Endothelial cell of umbilical vein (primary cell): ENCODE results near the gene GGT5.

Source experiments
- CTCF ChIP-seq, 2 donors: IDR thresholded peaks; 1 replicate in 1 of 2; 2 replicates in 1 of 2; pipeline ENCODE4 v1.5.1; 2011; ENCODE audit warnings: low read length in 2 of 2, mild to moderate bottlenecking in 2 of 2, moderate library complexity in 2 of 2, control low read depth in 1 of 2, inconsistent platforms in 1 of 2, low read depth in 1 of 2; ENCODE audit not compliant: insufficient read depth in 1 of 2; ENCODE audit errors: extremely low read depth in 1 of 2
- EZH2 ChIP-seq: IDR thresholded peaks from 2 replicates; pipeline ENCODE4 v1.6.1; 2012; ENCODE audit warnings: borderline replicate concordance, low read depth, mild to moderate bottlenecking, moderate library complexity, low read length, inconsistent platforms; ENCODE audit not compliant: severe bottlenecking
- FOS ChIP-seq: IDR thresholded peaks from 2 replicates; pipeline ENCODE4 v1.6.1; 2011; ENCODE audit warnings: mild to moderate bottlenecking, low read length, moderate library complexity, borderline replicate concordance; ENCODE audit not compliant: insufficient read depth
- GATA2 ChIP-seq: IDR thresholded peaks from 2 replicates; pipeline ENCODE4 v1.7.0; 2011; ENCODE audit warnings: low read depth, mild to moderate bottlenecking, moderate library complexity, mixed read lengths, low read length; ENCODE audit not compliant: insufficient read length, insufficient read depth
- JUN ChIP-seq: IDR thresholded peaks from 2 replicates; pipeline ENCODE4 v1.6.1; 2011; ENCODE audit warnings: borderline replicate concordance, low read depth; ENCODE audit not compliant: insufficient read length, insufficient read depth
- MAX ChIP-seq: IDR thresholded peaks from 2 replicates; pipeline ENCODE4 v1.6.1; 2011; ENCODE audit not compliant: insufficient read depth, insufficient read length
- MYC ChIP-seq: IDR thresholded peaks from one replicate; pipeline ENCODE4 v1.6.1; 2011; ENCODE audit warnings: mild to moderate bottlenecking, low read depth, low read length
- POLR2A ChIP-seq: IDR thresholded peaks from 2 replicates; pipeline ENCODE4 v1.6.1; 2012; ENCODE audit warnings: low read depth, mild to moderate bottlenecking, control low read depth, low read length
- POLR2AphosphoS5 ChIP-seq: IDR thresholded peaks from 2 replicates; pipeline ENCODE4 v1.6.1; 2012; ENCODE audit warnings: low read depth, mild to moderate bottlenecking, control low read depth, low read length, moderate library complexity; ENCODE audit not compliant: insufficient read depth

- peak; percentile 77 to 95 for TF ChIP-seq CTCF (IDR thresholded peaks at IDR 0.05; ENCODE audit: extremely low read depth in 1 of 2, insufficient read depth in 1 of 2, low read depth in 1 of 2, low read length in 2 of 2)
- no peak for TF ChIP-seq MAX
- TF ChIP-seq POLR2A, result peak; percentile 33
- TF ChIP-seq GATA2, result no peak
- no peak for TF ChIP-seq JUN
- peak; percentile 46 for TF ChIP-seq POLR2AphosphoS5
- no peak for TF ChIP-seq EZH2
- no peak for TF ChIP-seq MYC
- TF ChIP-seq FOS, result no peak
Measured at GRCh38 chr22:24247564-24248344, 2.9 kb upstream of the GGT5 start.
